Neuronal stem cell (in vitro differentiated cells): ENCODE results near the gene PSMB7.

Experiments used
- DNase-seq: peaks from one replicate; pipeline ENCODE4 v3.0.0-alpha.2; 2013; ENCODE audit warnings: low spot score
- H2AFZ ChIP-seq: one replicate; pipeline ENCODE4 v1.6.1; 2013; ENCODE audit warnings: mild to moderate bottlenecking, low read length, inconsistent platforms
- H2AK5ac ChIP-seq: 2 replicates; pipeline ENCODE4 v1.6.1; 2013; ENCODE audit warnings: low read depth, mild to moderate bottlenecking, inconsistent platforms, low read length, moderate library complexity, mixed read lengths
- H2BK120ac ChIP-seq: 2 replicates; pipeline ENCODE4 v1.6.1; 2013; ENCODE audit warnings: low read depth, mild to moderate bottlenecking, inconsistent platforms, low read length, moderate library complexity, mixed read lengths
- H2BK12ac ChIP-seq: one replicate; pipeline ENCODE4 v1.6.1; 2013; ENCODE audit warnings: low read length, inconsistent platforms
- H2BK15ac ChIP-seq: 2 replicates; pipeline ENCODE4 v1.6.1; 2013; ENCODE audit warnings: mild to moderate bottlenecking, low read length, inconsistent platforms, mixed read lengths
- H2BK5ac ChIP-seq: one replicate; pipeline ENCODE4 v1.6.1; 2013; ENCODE audit warnings: inconsistent platforms, mild to moderate bottlenecking, low read length, moderate library complexity
- H3K14ac ChIP-seq: one replicate; pipeline ENCODE4 v1.6.1; 2013; ENCODE audit warnings: low read length, inconsistent platforms
- H3K18ac ChIP-seq: 2 replicates; pipeline ENCODE4 v1.6.1; 2013; ENCODE audit warnings: low read length, inconsistent platforms
- H3K23ac ChIP-seq: 2 replicates; pipeline ENCODE4 v1.6.1; 2013; ENCODE audit warnings: low read depth, mild to moderate bottlenecking, mixed read lengths, low read length, inconsistent platforms; ENCODE audit not compliant: poor library complexity
- H3K27ac ChIP-seq: replicated peaks from 3 replicates; pipeline ENCODE4 v1.5.1; 2013; ENCODE audit warnings: low read length, inconsistent platforms
- H3K27me3 ChIP-seq, 3 experiments: 2 replicates each; pipeline ENCODE4 v1.6.1; 2013; ENCODE audit warnings: low read length in 3 of 3, mild to moderate bottlenecking in 2 of 3, inconsistent platforms in 1 of 3, low read depth in 1 of 3, mixed read lengths in 1 of 3, moderate library complexity in 1 of 3; ENCODE audit not compliant: control insufficient read depth in 3 of 3, insufficient read depth in 3 of 3
- H3K36me3 ChIP-seq, 2 donors: replicated peaks in 1 of 2; 2 replicates each; pipeline ENCODE4 v1.6.1; 2013; ENCODE audit warnings: low read length in 2 of 2; ENCODE audit not compliant: control insufficient read depth in 2 of 2, insufficient read depth in 2 of 2
- H3K4ac ChIP-seq: 2 replicates; pipeline ENCODE4 v1.6.1; 2013; ENCODE audit warnings: inconsistent platforms, mild to moderate bottlenecking, low read length, moderate library complexity
- H3K4me1 ChIP-seq, 2 donors: 1 replicate in 1 of 2; 2 replicates in 1 of 2; pipeline ENCODE4 v1.6.1; 2013; ENCODE audit warnings: low read length in 2 of 2, low read depth in 1 of 2; ENCODE audit not compliant: control insufficient read depth in 2 of 2, insufficient read depth in 1 of 2
- H3K4me2 ChIP-seq: one replicate; pipeline ENCODE4 v1.6.1; 2013; ENCODE audit warnings: mild to moderate bottlenecking, low read length, inconsistent platforms; ENCODE audit not compliant: insufficient read depth, poor library complexity, severe bottlenecking
- H3K4me3 ChIP-seq, 2 donors: 2 replicates each; pipeline ENCODE4 v1.5.1; 2013; ENCODE audit warnings: low read length in 2 of 2, mild to moderate bottlenecking in 2 of 2, inconsistent platforms in 1 of 2, moderate library complexity in 1 of 2
- H3K79me1 ChIP-seq: one replicate; pipeline ENCODE4 v1.6.1; 2013; ENCODE audit warnings: low read depth, mild to moderate bottlenecking, inconsistent platforms, low read length, moderate library complexity
- H3K9ac ChIP-seq: one replicate; pipeline ENCODE4 v1.6.1; 2013; ENCODE audit warnings: mild to moderate bottlenecking, low read depth, low read length, inconsistent platforms; ENCODE audit not compliant: poor library complexity
- H3K9me3 ChIP-seq, 2 donors: replicated peaks in 1 of 2; 2 replicates each; pipeline versions ENCODE3 to v1.6.1; 2013; ENCODE audit warnings: low read length in 2 of 2, mild to moderate bottlenecking in 2 of 2, inconsistent platforms in 1 of 2, low read depth in 1 of 2, mixed read lengths in 1 of 2, moderate library complexity in 1 of 2; ENCODE audit not compliant: control insufficient read depth in 2 of 2, insufficient read depth in 1 of 2
- H4K8ac ChIP-seq: one replicate; pipeline ENCODE4 v1.6.1; 2013; ENCODE audit warnings: low read depth, mild to moderate bottlenecking, inconsistent platforms, low read length, moderate library complexity
- H4K91ac ChIP-seq: one replicate; pipeline ENCODE4 v1.6.1; 2013; ENCODE audit warnings: low read length, low read depth, mild to moderate bottlenecking, inconsistent platforms; ENCODE audit not compliant: poor library complexity
- WGBS, 2 donors: extraction: QIAGEN DNeasy Blood & Tissue Kit; methylation state at CpG; one replicate each; pipeline ENCODE4 v1.1.7; 2013; ENCODE audit warnings: missing lambda C conversion rate in 2 of 2, mixed read lengths in 1 of 2; ENCODE audit not compliant: insufficient read length in 2 of 2, insufficient replicate concordance in 1 of 2; ENCODE audit errors: extremely low coverage in 2 of 2; 5-methylcytosine and 5-hydroxymethylcytosine counted together

PSMB7 gene

DNA sequence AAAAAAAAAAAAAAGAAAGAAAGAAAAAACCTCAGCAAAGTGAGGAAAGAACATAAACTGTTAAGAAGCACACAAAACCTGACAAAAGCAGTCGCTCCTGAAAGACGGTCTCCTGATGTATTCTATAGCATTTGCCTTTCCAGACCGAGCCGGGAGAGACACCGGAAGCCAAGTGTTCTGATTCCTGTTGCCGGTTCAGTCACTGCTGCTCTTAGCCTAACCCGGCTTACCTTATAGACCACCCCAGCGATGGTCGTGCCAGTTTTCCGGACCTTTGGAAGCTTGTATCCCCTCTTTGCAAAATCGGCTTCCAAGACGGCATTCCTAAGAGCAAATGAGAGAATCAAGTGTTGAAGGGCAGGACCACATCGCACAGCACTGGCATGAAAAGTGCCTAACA, 630 bp downstream of the PSMB7 start:
- Histone ChIP-seq H2BK15ac (no peak overlapping the region), H2BK12ac (no peak overlapping the region), H3K4me1 (peaks cover 5% of the 10 kb centered on the region in 2 donors), H3K4me2 (peak overlapping the region; percentile 97), H3K36me3 (peaks cover 10 to 48% of the 10 kb centered on the region in 2 donors), H3K9me3 (no peaks in the 10 kb centered on the region), H3K14ac (no peak overlapping the region), H2AK5ac (peak overlapping the region; percentile 87), H2AFZ (peak overlapping the region; percentile 90), H3K9ac (peak overlapping the region; percentile 83), H4K8ac (no peak overlapping the region), H3K4me3 (peak overlapping the region; percentile 93 to 94), H3K23ac (peak overlapping the region; percentile 86), H4K91ac (no peak overlapping the region), H3K27ac (no peak overlapping the region), H3K4ac (no peak overlapping the region), H2BK120ac (peak overlapping the region; percentile 69), H3K79me1 (peaks cover 5% of the 10 kb centered on the region), H2BK5ac (peak overlapping the region; percentile 79), H3K27me3 (no peaks in the 10 kb centered on the region), H3K18ac (peak overlapping the region; percentile 89)
- no CpG with 5 or more reads among the region's 13 CpGs for WGBS, 2 donors
- no peak for DNase-seq

- no peak overlapping the region for H2BK120ac ChIP-seq
- no peak overlapping the region for H3K23ac ChIP-seq
- no peak overlapping the region for H2AFZ ChIP-seq
- peaks cover 5% of the 10 kb centered on the region in 2 donors for H3K4me1 ChIP-seq
- no peak overlapping the region for H4K91ac ChIP-seq
- no peak overlapping the region for H2BK5ac ChIP-seq
- peaks cover 5% of the 10 kb centered on the region for H3K79me1 ChIP-seq
- H3K36me3 ChIP-seq, result peaks cover 19 to 72% of the 10 kb centered on the region in 2 donors
- H3K4me2 ChIP-seq, result no peak overlapping the region
- no peak overlapping the region for H3K4me3 ChIP-seq
- no peak overlapping the region for H3K18ac ChIP-seq
- H3K9ac ChIP-seq, result no peak overlapping the region
- WGBS, 2 donors, result no CpG with 5 or more reads among the region's 3 CpGs
- no peak overlapping the region for H2BK15ac ChIP-seq
- no peak overlapping the region for H2AK5ac ChIP-seq
- H3K4ac ChIP-seq, result no peak overlapping the region
- no peaks in the 10 kb centered on the region for H3K27me3 ChIP-seq
- no peak overlapping the region for H3K14ac ChIP-seq
- no peak overlapping the region for H2BK12ac ChIP-seq
- no peaks in the 10 kb centered on the region for H3K9me3 ChIP-seq
- DNase-seq, result no peak
- H3K27ac ChIP-seq, result no peak overlapping the region
- H4K8ac ChIP-seq, result no peak overlapping the region
Measured at GRCh38 chr9:124412228-124412575, 3.0 kb downstream of the PSMB7 start.

GRCh38 chr9:124411514-124412227, 3.6 kb downstream of the PSMB7 start:
- no peak overlapping the region for H3K4me2 ChIP-seq
- no peak overlapping the region for H3K4me3 ChIP-seq
- peaks cover 20 to 77% of the 10 kb centered on the region in 2 donors for H3K36me3 ChIP-seq
- no peak overlapping the region for H4K8ac ChIP-seq
- no peak for DNase-seq
- H3K79me1 ChIP-seq, result peaks cover 5% of the 10 kb centered on the region
- no peak overlapping the region for H2BK15ac ChIP-seq
- H3K23ac ChIP-seq, result no peak overlapping the region
- no peak overlapping the region for H3K4ac ChIP-seq
- H2AFZ ChIP-seq, result no peak overlapping the region
- H3K18ac ChIP-seq, result no peak overlapping the region
- WGBS, 2 donors, result no CpG with 5 or more reads among the region's 5 CpGs
- H3K9me3 ChIP-seq, result no peaks in the 10 kb centered on the region
- H2BK12ac ChIP-seq, result no peak overlapping the region
- H2AK5ac ChIP-seq, result no peak overlapping the region
- no peak overlapping the region for H3K27ac ChIP-seq
- no peak overlapping the region for H3K9ac ChIP-seq
- no peak overlapping the region for H2BK120ac ChIP-seq
- H4K91ac ChIP-seq, result no peak overlapping the region
- no peak overlapping the region for H3K14ac ChIP-seq
- peaks cover 5% of the 10 kb centered on the region in 2 donors for H3K4me1 ChIP-seq
- no peaks in the 10 kb centered on the region for H3K27me3 ChIP-seq
- no peak overlapping the region for H2BK5ac ChIP-seq

GRCh38 chr9:124410321-124410913, 4.8 kb downstream of the PSMB7 start:
- H3K27me3 ChIP-seq, result no peaks in the 10 kb centered on the region
- H2BK12ac ChIP-seq, result no peak overlapping the region
- H4K8ac ChIP-seq, result no peak overlapping the region
- no peak overlapping the region for H2AK5ac ChIP-seq
- no peak overlapping the region for H2BK120ac ChIP-seq
- H2BK15ac ChIP-seq, result no peak overlapping the region
- WGBS, 2 donors, result no CpG with 5 or more reads among the region's 3 CpGs
- no peak overlapping the region for H3K9ac ChIP-seq
- H3K18ac ChIP-seq, result no peak overlapping the region
- DNase-seq, result no peak
- no peak overlapping the region for H4K91ac ChIP-seq
- peaks cover 5% of the 10 kb centered on the region in 2 donors for H3K4me1 ChIP-seq
- no peak overlapping the region for H3K4me2 ChIP-seq
- H3K36me3 ChIP-seq, result peaks cover 21 to 89% of the 10 kb centered on the region in 2 donors
- peaks cover 5% of the 10 kb centered on the region for H3K79me1 ChIP-seq
- H3K9me3 ChIP-seq, result no peaks in the 10 kb centered on the region
- no peak overlapping the region for H3K23ac ChIP-seq
- H3K4me3 ChIP-seq, result no peak overlapping the region
- no peak overlapping the region for H3K27ac ChIP-seq
- no peak overlapping the region for H2BK5ac ChIP-seq
- no peak overlapping the region for H3K4ac ChIP-seq
- no peak overlapping the region for H2AFZ ChIP-seq
- no peak overlapping the region for H3K14ac ChIP-seq
